ENCODE results near the gene TIMM50.

TIMM50 gene

GRCh38 chr19:39502640-39503417 lies 22.2 kb downstream of the TIMM50 start:
- no peak for DNase-seq

DNA sequence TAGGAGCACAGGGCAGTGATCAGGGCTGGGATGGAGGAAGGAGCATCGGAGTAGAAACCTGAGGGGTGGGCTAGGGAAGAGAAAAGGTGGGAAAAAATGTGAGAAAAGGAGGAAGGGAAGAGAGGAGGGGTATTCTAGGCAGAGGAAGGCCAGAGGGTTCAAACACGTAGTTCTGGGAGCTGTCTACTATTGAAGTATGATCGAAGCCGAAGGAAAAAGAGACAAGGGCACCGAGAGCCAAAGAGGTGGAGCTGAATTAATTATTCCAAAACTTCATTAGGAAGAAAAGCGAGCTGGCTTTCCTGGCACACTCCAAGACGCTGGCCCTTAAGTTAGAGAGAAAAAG lies 25.9 kb downstream of the TIMM50 start:
- no peak for DNase-seq

DNA sequence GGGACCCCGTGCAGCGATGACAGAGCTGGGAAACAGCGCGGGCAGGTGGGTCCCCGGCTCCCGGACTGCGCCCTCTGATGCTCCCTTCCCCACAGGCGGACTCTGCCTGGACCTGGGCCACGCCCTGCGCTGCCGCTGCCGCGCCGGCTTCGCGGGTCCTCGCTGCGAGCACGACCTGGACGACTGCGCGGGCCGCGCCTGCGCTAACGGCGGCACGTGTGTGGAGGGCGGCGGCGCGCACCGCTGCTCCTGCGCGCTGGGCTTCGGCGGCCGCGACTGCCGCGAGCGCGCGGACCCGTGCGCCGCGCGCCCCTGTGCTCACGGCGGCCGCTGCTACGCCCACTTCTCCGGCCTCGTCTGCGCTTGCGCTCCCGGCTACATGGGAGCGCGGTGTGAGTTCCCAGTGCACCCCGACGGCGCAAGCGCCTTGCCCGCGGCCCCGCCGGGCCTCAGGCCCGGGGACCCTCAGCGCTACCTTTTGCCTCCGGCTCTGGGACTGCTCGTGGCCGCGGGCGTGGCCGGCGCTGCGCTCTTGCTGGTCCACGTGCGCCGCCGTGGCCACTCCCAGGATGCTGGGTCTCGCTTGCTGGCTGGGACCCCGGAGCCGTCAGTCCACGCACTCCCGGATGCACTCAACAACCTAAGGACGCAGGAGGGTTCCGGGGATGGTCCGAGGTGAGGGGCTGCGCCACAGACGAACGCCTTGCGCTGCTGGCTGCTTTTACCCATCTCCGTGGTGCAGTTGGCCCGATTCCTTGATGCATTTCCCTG lies 26.5 kb downstream of the TIMM50 start:
- DNase-seq = no peak

DNA sequence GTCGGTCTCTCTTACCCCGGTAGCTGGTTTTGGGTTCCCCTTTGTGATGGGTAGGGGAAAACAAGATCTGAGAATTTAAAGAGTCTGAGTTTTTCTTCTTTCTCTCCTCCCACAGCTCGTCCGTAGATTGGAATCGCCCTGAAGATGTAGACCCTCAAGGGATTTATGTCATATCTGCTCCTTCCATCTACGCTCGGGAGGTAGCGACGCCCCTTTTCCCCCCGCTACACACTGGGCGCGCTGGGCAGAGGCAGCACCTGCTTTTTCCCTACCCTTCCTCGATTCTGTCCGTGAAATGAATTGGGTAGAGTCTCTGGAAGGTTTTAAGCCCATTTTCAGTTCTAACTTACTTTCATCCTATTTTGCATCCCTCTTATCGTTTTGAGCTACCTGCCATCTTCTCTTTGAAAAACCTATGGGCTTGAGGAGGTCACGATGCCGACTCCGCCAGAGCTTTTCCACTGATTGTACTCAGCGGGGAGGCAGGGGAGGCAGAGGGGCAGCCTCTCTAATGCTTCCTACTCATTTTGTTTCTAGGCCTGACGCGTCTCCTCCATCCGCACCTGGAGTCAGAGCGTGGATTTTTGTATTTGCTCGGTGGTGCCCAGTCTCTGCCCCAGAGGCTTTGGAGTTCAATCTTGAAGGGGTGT lies 27.2 kb downstream of the TIMM50 start:
- DNase-seq = no peak

DNA sequence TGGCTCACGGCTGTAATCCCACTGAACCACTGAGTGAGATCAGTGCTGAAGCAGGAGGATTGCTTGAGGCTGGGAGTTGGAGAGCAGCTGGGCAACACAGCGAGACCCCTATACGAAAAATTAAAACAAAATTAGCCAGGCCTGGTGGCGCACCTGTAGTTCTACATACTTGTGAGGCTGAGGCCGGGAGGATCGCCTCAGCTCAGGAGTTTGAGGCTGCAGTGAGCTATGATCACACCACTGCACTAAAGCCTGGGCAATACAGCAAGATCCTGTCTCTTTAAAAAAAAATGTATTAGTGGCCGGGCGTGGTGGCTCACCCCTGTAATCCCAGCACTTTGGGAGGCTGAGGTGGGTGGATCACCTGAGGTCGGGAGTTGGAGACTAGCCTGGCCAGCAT lies 28.0 kb downstream of the TIMM50 start:
- DNase-seq = no peak

DNA sequence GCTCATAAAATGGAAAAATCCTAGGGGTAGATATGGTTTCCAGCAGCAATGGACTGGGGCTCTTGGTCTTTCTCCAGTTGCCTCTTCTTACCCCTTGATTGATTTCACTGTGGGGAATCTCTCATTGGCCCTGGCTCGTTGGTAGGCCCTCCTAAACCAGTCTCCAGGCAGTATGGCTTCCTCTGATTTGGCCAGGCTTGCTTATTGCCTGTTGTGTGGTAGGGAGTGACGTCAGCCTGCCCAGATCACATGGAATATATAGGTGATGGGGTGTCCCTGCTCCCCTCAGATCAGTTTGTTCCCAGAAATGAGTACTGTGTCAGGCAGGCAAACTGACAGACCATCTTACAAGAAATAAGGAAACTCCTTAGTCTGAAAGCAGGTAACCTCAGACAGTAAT lies 28.6 kb downstream of the TIMM50 start:
- no peak for DNase-seq

DNA sequence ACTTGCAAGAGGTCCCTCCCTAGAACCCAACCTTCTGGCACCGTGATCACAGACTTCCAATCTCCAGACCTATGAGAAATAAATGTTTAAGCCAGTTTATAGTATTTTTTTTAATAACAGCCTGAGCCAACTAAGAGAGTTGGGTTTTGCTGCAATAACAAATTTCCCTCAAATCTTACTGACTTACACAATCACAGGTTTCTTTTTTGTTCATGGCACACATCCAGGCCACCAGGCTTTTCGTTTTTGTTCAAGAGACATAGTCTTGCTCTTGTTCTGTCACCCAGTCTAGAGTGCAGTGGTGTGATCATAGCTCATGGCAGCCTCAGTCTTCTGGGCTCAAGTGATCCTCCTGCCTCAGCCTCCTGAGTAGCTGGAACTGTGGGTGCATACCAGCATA lies 32.4 kb downstream of the TIMM50 start:
- no peak for DNase-seq

GRCh38 chr19:39514840-39515550 lies 34.4 kb downstream of the TIMM50 start, which contains the start of gene SELENOV:
SELENOV (plus strand) TSS chr19:39515139; CDS start chr19:39515213, 74 bp downstream.
- no peak for DNase-seq

DNA sequence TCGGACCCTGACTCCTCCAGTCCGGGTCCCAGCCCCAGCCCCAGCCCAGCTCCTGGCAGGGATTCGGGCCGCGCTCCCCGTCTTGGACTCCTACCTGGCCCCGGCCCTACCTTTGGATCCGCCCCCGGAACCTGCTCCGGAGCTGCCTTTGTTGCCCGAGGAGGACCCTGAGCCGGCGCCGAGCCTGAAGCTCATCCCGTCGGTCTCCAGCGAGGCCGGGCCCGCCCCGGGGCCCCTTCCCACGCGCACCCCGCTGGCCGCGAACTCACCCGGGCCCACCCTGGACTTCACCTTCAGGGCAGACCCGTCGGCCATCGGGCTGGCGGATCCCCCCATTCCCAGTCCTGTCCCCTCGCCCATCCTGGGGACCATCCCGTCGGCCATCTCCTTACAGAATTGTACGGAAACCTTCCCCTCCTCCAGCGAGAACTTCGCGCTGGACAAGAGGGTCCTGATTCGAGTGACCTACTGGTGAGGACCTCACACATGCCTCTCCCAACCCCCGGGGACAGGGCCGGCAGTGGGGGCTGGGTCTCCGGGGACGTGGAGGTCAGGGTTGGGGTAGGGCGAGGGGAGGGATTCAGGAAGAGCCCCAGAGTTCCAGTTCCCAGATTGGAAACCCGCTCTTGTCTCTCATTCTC lies 35.0 kb downstream of the TIMM50 start:
- DNase-seq = no peak

DNA sequence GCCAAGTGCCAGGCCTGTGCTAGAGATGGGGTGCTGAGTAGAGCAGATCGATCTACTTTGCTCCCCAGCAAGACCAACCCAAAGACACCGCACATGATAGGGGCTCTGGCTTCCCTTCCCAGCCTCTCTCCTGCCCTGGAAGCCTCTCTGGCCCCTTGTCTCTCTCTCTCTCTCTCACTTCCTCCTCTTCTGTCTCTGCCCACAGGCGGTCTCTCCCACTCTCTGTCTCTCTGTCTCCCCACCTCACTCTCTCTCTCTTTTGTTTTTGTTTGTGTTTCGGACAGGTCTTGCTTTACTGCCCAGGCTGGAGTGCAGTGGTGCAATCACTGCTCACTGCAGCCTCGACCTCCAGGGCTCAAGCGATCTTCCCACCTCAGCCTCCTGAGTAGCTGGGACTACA lies 35.6 kb downstream of the TIMM50 start:
- no peak for DNase-seq

DNA sequence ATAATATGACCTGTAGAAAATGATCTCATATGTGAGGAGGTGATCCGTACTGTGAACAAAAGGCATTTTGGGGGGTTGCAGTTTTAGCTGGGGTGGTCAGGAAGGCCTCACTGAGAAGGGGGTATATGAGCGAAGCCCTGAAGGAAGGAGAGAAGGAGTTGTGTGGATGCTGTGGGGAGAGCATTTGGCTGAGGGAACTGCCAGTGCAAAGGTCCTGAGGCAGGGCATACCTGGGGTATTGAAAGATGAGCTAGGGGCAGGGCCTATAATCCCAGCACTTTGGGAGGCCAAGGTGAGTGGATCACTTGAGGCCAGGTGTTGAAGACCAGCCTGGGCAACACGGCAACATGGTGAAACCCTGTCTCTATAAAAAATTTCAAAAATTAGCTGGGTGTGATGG lies 36.8 kb downstream of the TIMM50 start:
- no peak for DNase-seq

- DNase-seq = no peak
These were observed 37.8 kb downstream of the TIMM50 start for GRCh38 chr19:39518458-39518857.

DNA sequence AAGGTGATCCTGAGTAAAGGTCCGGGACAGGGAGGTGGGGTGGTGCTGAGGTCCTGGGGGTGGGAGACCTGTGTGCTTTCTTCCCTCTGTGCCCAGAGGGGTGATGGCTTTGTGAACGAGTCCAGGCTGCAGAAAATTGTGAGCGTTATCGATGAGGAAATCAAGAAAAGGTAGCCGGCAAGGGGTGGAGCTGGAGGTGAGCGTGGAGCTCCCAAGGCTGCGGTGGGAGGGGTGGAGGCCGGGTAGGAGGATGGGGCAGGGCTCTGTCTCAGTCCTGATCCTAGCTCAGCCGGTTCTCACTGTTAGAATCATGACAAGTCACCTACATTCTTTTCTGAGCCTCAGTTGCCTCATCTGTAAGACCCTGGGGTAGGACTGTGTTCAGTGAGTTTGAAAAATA lies 38.3 kb downstream of the TIMM50 start:
- DNase-seq = no peak

- DNase-seq = no peak
These were observed 40.2 kb downstream of the TIMM50 start for GRCh38 chr19:39520541-39521484.

- DNase-seq = no peak
These were observed 43.9 kb downstream of the TIMM50 start for GRCh38 chr19:39524495-39524894.

- DNase-seq = no peak
These were observed 44.6 kb downstream of the TIMM50 start for GRCh38 chr19:39525205-39525604.

GRCh38 chr19:39531834-39532232 lies 51.2 kb downstream of the TIMM50 start:
- DNase-seq = no peak

- DNase-seq = peak; percentile 90
These were observed 51.8 kb downstream of the TIMM50 start, which contains the start of gene EID2B for GRCh38 chr19:39532233-39533002. EID2B (minus strand) TSS chr19:39532852; CDS start chr19:39532802, 50 bp downstream.

GRCh38 chr19:39533003-39533512 lies 52.4 kb downstream of the TIMM50 start:
- DNase-seq = no peak

- no peak for DNase-seq
These were observed 53.2 kb downstream of the TIMM50 start for GRCh38 chr19:39533791-39534190.

Data from NCI-H187 treated with DMSO at 0.1 percent for 48 hours (cell line).